Measurements from ENCODE around the gene HDGF.

Gene HDGF

GRCh38 chr1:156751451-156751756, at the start of gene HDGF:
TSS of gene HDGF (minus strand) at chr1:156751675. CDS start at chr1:156751429, 246 bp downstream.
- DNase-seq = no peak

GRCh38 chr1:156797212-156797871, 45.9 kb upstream of the HDGF start:
- peak in 1 of 2 donors; percentile 34 for DNase-seq

GRCh38 chr1:156796340-156797097, 45.0 kb upstream of the HDGF start:
- DNase-seq = no peak

- peak; percentile 61 to 83 for DNase-seq
These were observed 44.3 kb upstream of the HDGF start for GRCh38 chr1:156795787-156796186.

GRCh38 chr1:156795374-156795733, 43.9 kb upstream of the HDGF start:
- DNase-seq = no peak

GRCh38 chr1:156794506-156795373, 43.3 kb upstream of the HDGF start:
- no peak for DNase-seq

- DNase-seq = no peak
These were observed 38.3 kb upstream of the HDGF start for GRCh38 chr1:156789621-156790318.

- DNase-seq = no peak
These were observed 36.7 kb upstream of the HDGF start for GRCh38 chr1:156788136-156788535.

GRCh38 chr1:156786640-156787039, 35.2 kb upstream of the HDGF start:
- no peak for DNase-seq

- no peak for DNase-seq
These were observed 34.0 kb upstream of the HDGF start for GRCh38 chr1:156785458-156785857.

GRCh38 chr1:156781585-156782186, 30.2 kb upstream of the HDGF start:
- DNase-seq = no peak

GRCh38 chr1:156777573-156777972, 26.1 kb upstream of the HDGF start:
- DNase-seq = no peak

- no peak for DNase-seq
These were observed 25.5 kb upstream of the HDGF start for GRCh38 chr1:156776942-156777341.

- no peak for DNase-seq
These were observed 24.3 kb upstream of the HDGF start for GRCh38 chr1:156775799-156776198.

- DNase-seq = no peak
These were observed 22.1 kb upstream of the HDGF start for GRCh38 chr1:156773607-156774006.

- DNase-seq = no peak
These were observed 21.4 kb upstream of the HDGF start for GRCh38 chr1:156772728-156773497.

- DNase-seq = no peak
These were observed 20.7 kb upstream of the HDGF start for GRCh38 chr1:156772222-156772621.

- DNase-seq = no peak
These were observed 17.3 kb upstream of the HDGF start for GRCh38 chr1:156768610-156769295.

- no peak for DNase-seq
These were observed 16.6 kb upstream of the HDGF start for GRCh38 chr1:156767879-156768604.

- DNase-seq = peak; percentile 99 to 100
These were observed 15.8 kb upstream of the HDGF start, which contains the start of gene PRCC for GRCh38 chr1:156767101-156767878. TSS of gene PRCC (plus strand) at chr1:156767535. CDS start at chr1:156767772, 237 bp downstream.
